ENCODE measurements around the gene TULP4. TPM values are rescaled to one million over a fixed set of nuclear protein-coding genes. Genes with fewer than 3 reads are reported as not detected.

Gene TULP4
- total and polyA plus RNA-seq, 2 of the 8 experiments (the other 6 are each of a cell fraction or from before 2014, with no cell fraction given): 7.7 to 51.6 TPM

DNA sequence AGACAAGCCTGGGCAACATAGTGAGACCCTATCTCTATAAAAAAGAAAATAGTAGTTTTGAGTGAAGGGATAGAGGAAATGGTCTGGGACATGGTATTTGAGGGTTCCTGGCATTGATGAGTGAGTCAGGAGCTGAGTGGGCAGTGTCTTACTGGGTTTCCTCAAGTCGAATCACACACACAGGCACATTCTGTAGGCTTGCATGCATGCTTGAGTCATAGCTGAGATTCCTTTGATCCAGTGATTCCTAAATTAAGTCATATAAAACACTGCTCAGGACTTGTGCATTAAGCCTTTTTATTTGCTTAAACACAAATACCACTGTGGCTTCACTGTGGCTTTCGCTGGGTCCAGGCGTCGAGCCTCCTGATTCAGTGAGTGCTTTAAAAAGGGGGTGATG, 175.8 kb downstream of the TULP4 start:
- H2BK120ac ChIP-seq (replicated peaks; ENCODE audit: low read depth, low read length): no peak overlapping the region
- H3K27me3 ChIP-seq (replicated peaks in 1 of 4; ENCODE audit: control insufficient read depth in 3 of 4, extremely low read depth in 1 of 4, insufficient read depth in 3 of 4, low read length in 3 of 4): no peaks in the 10 kb centered on the region
- H3K9ac ChIP-seq (replicated peaks in 1 of 4; ENCODE audit: extremely low read depth in 1 of 4, low read depth in 3 of 4, low read length in 3 of 4): no peak overlapping the region
- ChIA-PET CTCF (ENCODE audit: partially characterized antibody) (interaction anchor here (1.0 to 1.7 kb wide), 4 partner anchors 9 to 503 kb away, joined by 3 to 6 read pairs (median 4); no protein-coding TSS in a partner anchor), POLR2A (ENCODE audit: partially characterized antibody) (interaction anchor here (0.6 to 1.0 kb wide), 5 partner anchors 8 to 260 kb away, joined by 3 to 4 read pairs (median 3); no protein-coding TSS in a partner anchor)
- no peaks in the 10 kb centered on the region for H4K20me1 ChIP-seq (replicated peaks in 1 of 2; ENCODE audit: control insufficient read depth in 1 of 2, insufficient read depth in 2 of 2, low read length in 2 of 2)
- DNase-seq (ENCODE audit: low read depth in 1 of 2, low spot score in 2 of 2) (no peak), FAIRE-seq (no peak)
- no peak for TF ChIP-seq CHD2 (IDR thresholded peaks at IDR 0.05; ENCODE audit: low read length)
- no peak overlapping the region for H3K56ac ChIP-seq (replicated peaks; ENCODE audit: insufficient read length, low read depth, low read length)
- H3K4me1 ChIP-seq (replicated peaks in 1 of 4; ENCODE audit: control insufficient read depth in 3 of 4, insufficient read depth in 4 of 4, low read length in 3 of 4): no peaks in the 10 kb centered on the region
- H2BK20ac ChIP-seq (ENCODE audit: low read length): no peak overlapping the region
- H2AFZ ChIP-seq (ENCODE audit: low read length): no peak overlapping the region
- H3K23ac ChIP-seq (ENCODE audit: insufficient read length): no peak overlapping the region
- H2AK5ac ChIP-seq (ENCODE audit: low read depth, low read length): no peak overlapping the region
- no peak overlapping the region for H3K4me2 ChIP-seq (ENCODE audit: insufficient read depth in 1 of 2, low read depth in 2 of 2, low read length in 2 of 2)
- H3K36me3 ChIP-seq (ENCODE audit: control insufficient read depth in 2 of 4, insufficient read depth in 4 of 4, low read length in 3 of 4): peaks cover 0 to 3% (median 0%) of the 10 kb centered on the region in 4 experiments; a peak in 1 of 8 replicates
- H3K9me3 ChIP-seq (ENCODE audit: insufficient read depth in 2 of 2, low read depth in 1 of 2, low read length in 1 of 2): no peaks in the 10 kb centered on the region
- H3K14ac ChIP-seq (ENCODE audit: insufficient read length): no peak overlapping the region
- H3K27ac ChIP-seq (ENCODE audit: low read depth, low read length): no peak overlapping the region
- H3K23me2 ChIP-seq (ENCODE audit: low read depth, low read length): no peaks in the 10 kb centered on the region
- no peak overlapping the region for H4K8ac ChIP-seq (ENCODE audit: extremely low read depth, insufficient read depth, low read length)
- WGBS, 2 experiments (ENCODE audit: extremely low coverage in 1 of 2, insufficient coverage in 1 of 2, insufficient read length in 1 of 2, insufficient replicate concordance in 2 of 2, low coverage in 1 of 2, low lambda C conversion rate in 2 of 2, missing lambda C conversion rate in 1 of 2): 95% methylated on average over 4 of the region's 4 CpGs; no CpG with 5 or more reads in 1 of the 2 experiments
- no peak overlapping the region for H3K4ac ChIP-seq (replicated peaks; ENCODE audit: insufficient read length, low read depth, low read length)
- no peak overlapping the region for H2BK5ac ChIP-seq (ENCODE audit: low read depth, low read length)
- no peak overlapping the region for H3K4me3 ChIP-seq (ENCODE audit: extremely low read depth in 1 of 4, insufficient read depth in 2 of 4, low read depth in 3 of 4, low read length in 4 of 4)
- no peak overlapping the region for H3K18ac ChIP-seq (ENCODE audit: extremely low read depth, low read length)
- no peak overlapping the region for H4K5ac ChIP-seq (ENCODE audit: insufficient read length, low read depth, low read length)
- H4K91ac ChIP-seq (replicated peaks; ENCODE audit: insufficient read length, low read length): no peak overlapping the region
- no peaks in the 10 kb centered on the region for H3K79me2 ChIP-seq (ENCODE audit: control insufficient read depth in 1 of 2, insufficient read depth in 2 of 2, low read length in 2 of 2)
- H2BK12ac ChIP-seq (ENCODE audit: low read depth, low read length): no peak overlapping the region
- H3K79me1 ChIP-seq (ENCODE audit: low read depth, low read length): no peaks in the 10 kb centered on the region
- H2BK15ac ChIP-seq (ENCODE audit: low read length): no peak overlapping the region
